Smooth muscle cell of the brain vasculature (primary cell): ENCODE data around the gene PCDHGB4.
"Not testable (repeated sequence)": the region's sequence is repeated elsewhere in the genome, so short reads cannot be mapped to it uniquely, and the experiment has no call there.

ENCODE experiments used
- DNase-seq: peaks from one replicate; pipeline ENCODE4 v3.0.0-alpha.2; 2012; ENCODE audit warnings: low read depth, low spot score

Gene PCDHGB4

DNA sequence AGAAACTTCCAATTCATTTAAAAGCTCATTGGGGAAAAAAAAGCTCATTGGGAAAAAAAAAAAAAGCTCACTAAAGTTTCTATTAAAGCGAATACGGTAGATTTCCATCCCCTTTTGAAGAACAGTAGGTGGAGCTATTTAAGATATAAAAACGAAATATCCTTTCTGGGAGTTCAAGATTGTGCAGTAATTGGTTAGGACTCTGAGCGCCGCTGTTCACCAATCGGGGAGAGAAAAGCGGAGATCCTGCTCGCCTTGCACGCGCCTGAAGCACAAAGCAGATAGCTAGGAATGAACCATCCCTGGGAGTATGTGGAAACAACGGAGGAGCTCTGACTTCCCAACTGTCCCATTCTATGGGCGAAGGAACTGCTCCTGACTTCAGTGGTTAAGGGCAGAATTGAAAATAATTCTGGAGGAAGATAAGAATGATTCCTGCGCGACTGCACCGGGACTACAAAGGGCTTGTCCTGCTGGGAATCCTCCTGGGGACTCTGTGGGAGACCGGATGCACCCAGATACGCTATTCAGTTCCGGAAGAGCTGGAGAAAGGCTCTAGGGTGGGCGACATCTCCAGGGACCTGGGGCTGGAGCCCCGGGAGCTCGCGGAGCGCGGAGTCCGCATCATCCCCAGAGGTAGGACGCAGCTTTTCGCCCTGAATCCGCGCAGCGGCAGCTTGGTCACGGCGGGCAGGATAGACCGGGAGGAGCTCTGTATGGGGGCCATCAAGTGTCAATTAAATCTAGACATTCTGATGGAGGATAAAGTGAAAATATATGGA, 43.0 kb downstream of the PCDHGB4 start, which contains the start of gene PCDHGA12:
Gene PCDHGA12, plus strand, starts transcription at position 176 of the 782 bp plus-strand sequence. Its CDS starts 253 bp downstream, at position 429.
- no peak for DNase-seq

DNA sequence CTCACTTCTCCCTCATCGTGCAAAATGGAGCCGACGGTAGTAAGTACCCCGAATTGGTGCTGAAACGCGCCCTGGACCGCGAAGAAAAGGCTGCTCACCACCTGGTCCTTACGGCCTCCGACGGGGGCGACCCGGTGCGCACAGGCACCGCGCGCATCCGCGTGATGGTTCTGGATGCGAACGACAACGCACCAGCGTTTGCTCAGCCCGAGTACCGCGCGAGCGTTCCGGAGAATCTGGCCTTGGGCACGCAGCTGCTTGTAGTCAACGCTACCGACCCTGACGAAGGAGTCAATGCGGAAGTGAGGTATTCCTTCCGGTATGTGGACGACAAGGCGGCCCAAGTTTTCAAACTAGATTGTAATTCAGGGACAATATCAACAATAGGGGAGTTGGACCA, 43.8 kb downstream of the PCDHGB4 start:
- DNase-seq, result no peak

DNA sequence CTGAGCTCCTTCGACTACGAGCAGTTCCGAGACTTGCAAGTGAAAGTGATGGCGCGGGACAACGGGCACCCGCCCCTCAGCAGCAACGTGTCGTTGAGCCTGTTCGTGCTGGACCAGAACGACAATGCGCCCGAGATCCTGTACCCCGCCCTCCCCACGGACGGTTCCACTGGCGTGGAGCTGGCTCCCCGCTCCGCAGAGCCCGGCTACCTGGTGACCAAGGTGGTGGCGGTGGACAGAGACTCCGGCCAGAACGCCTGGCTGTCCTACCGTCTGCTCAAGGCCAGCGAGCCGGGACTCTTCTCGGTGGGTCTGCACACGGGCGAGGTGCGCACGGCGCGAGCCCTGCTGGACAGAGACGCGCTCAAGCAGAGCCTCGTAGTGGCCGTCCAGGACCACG, 44.8 kb downstream of the PCDHGB4 start:
- not testable (repeated sequence) for DNase-seq

DNA sequence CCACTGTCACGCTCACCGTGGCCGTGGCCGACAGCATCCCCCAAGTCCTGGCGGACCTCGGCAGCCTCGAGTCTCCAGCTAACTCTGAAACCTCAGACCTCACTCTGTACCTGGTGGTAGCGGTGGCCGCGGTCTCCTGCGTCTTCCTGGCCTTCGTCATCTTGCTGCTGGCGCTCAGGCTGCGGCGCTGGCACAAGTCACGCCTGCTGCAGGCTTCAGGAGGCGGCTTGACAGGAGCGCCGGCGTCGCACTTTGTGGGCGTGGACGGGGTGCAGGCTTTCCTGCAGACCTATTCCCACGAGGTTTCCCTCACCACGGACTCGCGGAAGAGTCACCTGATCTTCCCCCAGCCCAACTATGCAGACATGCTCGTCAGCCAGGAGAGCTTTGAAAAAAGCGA, 45.2 kb downstream of the PCDHGB4 start:
- not testable (repeated sequence) for DNase-seq

DNA sequence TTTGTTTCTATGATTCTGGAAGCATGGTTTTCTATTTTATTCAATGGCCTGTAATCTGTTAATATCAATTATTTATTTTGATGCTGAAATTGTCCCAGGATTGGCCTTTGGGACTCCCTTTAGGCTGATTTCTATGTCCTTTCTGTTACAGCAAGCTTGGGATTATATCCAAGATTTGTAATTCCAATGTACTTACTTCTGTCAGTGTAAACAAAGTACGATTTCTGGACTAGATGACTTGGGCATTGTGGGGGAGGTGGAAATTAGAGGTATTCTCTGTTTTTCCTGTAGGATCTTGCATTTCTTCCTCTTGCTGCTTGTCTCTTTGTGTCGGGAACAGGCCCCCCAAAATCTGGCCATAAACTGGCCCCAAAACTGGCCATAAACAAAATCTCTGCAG, 46.5 kb downstream of the PCDHGB4 start:
- DNase-seq, result no peak

DNA sequence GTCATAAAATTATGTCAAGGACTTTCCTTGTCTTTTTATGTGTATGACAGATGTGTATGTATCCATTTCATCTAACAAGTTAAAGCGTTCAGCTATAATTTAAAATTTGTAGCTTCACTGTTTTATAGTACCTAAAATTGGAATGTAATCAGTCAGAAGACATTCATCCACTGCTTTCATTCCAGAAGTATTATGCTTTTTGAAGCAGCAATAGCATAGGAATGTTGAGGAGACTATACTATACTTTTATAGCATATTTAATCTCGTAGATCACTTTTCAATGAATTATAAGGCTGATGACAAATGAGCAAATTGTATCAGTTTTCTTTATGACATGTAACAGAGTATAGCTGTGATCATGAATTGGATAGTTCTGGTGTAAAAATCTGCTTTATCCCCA, 49.7 kb downstream of the PCDHGB4 start:
- DNase-seq, result no peak

DNA sequence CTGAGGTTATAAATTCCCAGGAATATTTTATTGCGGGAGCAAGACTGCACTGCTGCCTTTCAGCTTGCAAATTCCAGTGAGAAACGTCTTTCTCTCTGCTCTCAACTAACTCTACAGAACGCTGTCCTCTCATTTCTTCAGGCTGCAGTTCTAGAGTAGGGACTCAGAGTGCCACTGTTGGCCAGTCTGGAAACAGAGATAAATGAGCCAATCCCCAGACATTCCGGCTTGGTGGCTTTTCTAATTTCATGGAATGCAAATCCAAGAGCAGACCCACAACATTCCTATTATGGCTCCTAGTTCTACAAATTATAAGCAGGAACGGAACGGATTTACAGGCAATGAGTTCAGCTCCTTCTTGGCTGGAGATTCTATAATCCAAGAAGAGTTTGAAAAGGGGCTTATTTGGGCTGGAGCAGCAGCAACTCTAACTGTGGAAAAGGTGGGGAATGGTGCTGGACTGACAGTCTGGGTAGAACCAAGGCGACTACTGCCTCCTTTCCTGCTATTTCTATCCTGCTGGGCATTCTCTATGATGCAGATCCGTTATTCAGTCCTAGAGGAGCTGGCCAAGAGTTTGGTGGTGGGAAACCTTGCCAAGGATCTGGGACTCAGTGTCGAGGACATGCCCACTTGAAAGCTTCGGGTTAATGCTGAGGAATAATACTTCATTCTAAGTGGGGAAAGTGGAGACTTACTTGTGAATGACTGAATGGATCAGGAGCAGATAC, 52.1 kb downstream of the PCDHGB4 start:
- DNase-seq, result no peak
